GM12875 (cell line): Measurements from ENCODE around the gene INKA1.

Experiments used
- H3K4me3 ChIP-seq: one replicate; pipeline ENCODE4 v1.5.1; 2011; ENCODE audit warnings: low read depth, low read length, control low read depth
- TF ChIP-seq, protein P1 (sequence below): IDR thresholded peaks from 2 replicates; pipeline ENCODE4 v1.5.1; 2011; ENCODE audit warnings: low read depth, mild to moderate bottlenecking, control low read depth, inconsistent platforms, low read length, moderate library complexity, borderline replicate concordance; ENCODE audit not compliant: insufficient read depth

INKA1 gene

DNA sequence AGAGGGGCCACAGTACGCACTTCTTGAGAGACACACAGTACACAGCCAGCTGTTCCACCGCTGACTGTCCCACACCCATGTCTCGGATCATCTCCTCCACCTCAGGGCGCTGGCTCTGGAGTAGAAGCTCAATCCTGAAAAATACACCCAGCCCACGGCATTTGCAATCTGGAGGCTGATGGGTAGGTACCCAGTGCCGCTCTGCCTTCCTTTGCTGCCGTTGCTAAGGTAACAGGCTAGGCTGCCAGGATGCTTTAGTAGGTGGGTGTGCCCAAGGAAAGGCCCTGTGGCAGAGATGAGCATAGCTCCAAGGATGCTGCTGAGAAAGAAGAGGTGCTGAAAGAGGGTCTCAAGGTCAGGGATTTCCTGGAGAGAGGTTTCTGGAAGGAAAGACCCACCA lies 38.7 kb downstream of the INKA1 start:
- no peak overlapping the region for H3K4me3 ChIP-seq
- TF ChIP-seq, protein P1, sequence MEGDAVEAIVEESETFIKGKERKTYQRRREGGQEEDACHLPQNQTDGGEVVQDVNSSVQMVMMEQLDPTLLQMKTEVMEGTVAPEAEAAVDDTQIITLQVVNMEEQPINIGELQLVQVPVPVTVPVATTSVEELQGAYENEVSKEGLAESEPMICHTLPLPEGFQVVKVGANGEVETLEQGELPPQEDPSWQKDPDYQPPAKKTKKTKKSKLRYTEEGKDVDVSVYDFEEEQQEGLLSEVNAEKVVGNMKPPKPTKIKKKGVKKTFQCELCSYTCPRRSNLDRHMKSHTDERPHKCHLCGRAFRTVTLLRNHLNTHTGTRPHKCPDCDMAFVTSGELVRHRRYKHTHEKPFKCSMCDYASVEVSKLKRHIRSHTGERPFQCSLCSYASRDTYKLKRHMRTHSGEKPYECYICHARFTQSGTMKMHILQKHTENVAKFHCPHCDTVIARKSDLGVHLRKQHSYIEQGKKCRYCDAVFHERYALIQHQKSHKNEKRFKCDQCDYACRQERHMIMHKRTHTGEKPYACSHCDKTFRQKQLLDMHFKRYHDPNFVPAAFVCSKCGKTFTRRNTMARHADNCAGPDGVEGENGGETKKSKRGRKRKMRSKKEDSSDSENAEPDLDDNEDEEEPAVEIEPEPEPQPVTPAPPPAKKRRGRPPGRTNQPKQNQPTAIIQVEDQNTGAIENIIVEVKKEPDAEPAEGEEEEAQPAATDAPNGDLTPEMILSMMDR: no peak

DNA sequence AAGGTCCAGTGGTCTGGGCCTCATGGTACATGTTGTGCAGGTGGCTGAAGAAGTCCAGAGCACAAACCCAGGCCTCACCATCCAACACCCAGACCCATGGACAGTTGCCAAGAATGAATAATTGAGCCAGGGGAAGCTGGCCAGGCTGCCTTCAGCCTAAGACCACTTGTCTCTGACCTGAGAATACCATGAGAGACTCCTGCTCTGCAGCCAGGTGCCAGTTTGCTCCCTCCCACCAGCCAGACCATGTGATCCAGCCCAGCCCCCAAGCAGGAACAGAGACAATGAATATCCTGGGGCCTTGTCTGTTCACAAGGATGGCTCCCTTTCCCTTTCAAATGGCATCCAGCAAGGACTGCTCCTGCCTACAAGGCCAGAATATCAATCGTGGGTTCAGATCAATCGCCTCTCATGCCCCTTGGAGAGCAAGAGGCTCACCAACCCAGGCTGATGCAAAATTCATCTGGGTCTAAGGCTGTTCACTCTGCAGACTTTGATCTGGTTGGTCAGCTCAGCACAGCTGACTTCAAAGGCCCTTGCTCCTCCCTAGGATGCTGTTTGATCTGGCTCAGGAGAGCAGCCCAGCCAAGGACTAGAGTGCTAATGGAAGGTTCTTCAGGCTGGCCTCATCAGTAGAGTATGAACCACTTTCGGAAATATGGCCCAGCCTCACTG lies 39.9 kb downstream of the INKA1 start:
- TF ChIP-seq, protein P1: no peak
- H3K4me3 ChIP-seq: no peak overlapping the region

DNA sequence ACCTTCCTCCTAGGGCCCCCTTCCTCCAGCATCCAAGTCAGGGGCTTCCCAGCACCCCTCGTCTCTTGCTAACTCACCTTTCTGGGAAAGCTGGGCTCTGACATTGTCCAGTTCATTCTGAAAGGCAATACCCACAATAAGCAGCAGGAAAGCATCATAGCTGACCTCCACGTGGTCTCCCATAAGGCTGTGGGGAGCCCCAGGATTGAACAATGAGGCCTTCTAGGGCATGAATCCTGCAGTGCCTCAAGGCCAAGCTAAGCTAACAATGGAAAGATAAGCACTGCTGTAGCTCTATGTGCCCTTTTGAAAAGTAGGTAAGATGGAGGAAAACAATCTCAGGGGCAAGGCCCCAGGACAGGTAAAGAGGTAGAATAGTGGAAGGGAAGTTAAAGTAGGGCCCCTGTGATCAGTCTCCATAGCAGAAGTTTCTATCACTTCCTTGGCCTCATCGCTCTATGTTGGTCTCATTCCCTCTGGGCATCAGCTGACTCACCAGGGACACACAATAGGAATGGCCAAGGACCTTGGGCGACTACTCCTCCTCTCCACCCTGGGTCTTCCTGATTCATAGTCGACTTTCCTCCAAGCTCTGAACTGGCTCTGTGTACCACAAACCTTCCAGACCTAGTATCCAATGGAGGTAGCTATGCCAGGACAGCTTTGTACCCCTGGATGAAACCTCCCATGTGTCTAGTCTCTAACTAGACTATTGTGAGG lies 41.6 kb downstream of the INKA1 start:
- TF ChIP-seq, protein P1: no peak

DNA sequence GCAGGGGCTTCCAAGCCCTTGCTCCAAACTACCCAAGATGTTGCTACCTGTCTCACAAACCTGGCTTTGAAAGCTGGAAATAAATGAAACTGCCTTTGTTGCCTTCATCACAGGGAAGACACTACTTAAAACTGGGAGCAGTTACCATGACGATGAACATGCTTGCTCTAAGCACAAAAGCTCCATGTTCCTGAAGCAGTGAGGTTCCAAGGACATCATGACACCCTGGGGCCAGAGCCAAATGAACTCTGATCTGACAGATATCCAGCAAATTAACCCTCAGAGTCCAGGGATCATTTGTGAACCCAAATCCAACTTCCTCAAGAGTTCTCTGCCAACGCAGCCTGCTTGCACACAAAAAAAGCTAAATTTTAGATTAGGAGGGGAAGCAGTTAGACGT lies 42.6 kb downstream of the INKA1 start:
- TF ChIP-seq, protein P1: no peak
- no peak overlapping the region for H3K4me3 ChIP-seq

More for the DNA sequence above, 41.6 kb downstream of the INKA1 start:
- H3K4me3 ChIP-seq: no peak overlapping the region
